GM21423 (cell line): ENCODE data around the gene ACADSB.
A peak's percentile ranks its signal among the peaks of the same experiment; 100 is the strongest.

Source experiments
- ATAC-seq: cut with Tn5 transposase; IDR thresholded peaks from one replicate; pipeline ENCODE4 v1.9.1; 2021; ENCODE audit warnings: mild to moderate bottlenecking, moderate library complexity; ENCODE audit not compliant: unreplicated experiment

The ACADSB gene

GRCh38 chr10:123008355-123009104 is at the start of gene ACADSB, which contains the start of gene IKZF5:
Gene ACADSB, plus strand, starts transcription at chr10:123009006. Its CDS starts 24 bp downstream, at chr10:123009030.
Gene IKZF5, minus strand, starts transcription at chr10:123008795. Its CDS starts 10,170 bp downstream, at chr10:122998625.
- peak; percentile 84 for ATAC-seq

- no peak for ATAC-seq
These were observed 46.4 kb upstream of the ACADSB start for GRCh38 chr10:122962405-122962804.

- no peak for ATAC-seq
These were observed 41.9 kb upstream of the ACADSB start for GRCh38 chr10:122966879-122967278.

- no peak for ATAC-seq
These were observed 40.1 kb upstream of the ACADSB start for GRCh38 chr10:122968698-122969097.

GRCh38 chr10:122974023-122974422 is 34.8 kb upstream of the ACADSB start:
- no peak for ATAC-seq

- no peak for ATAC-seq
These were observed 34.2 kb upstream of the ACADSB start for GRCh38 chr10:122974543-122975064.

GRCh38 chr10:122980209-122981065 is 28.4 kb upstream of the ACADSB start, which contains the start of gene PSTK:
Gene PSTK, plus strand, starts transcription at chr10:122980401. Its CDS starts 79 bp downstream, at chr10:122980480.
- peak; percentile 98 for ATAC-seq

- ATAC-seq: no peak
These were observed 27.7 kb upstream of the ACADSB start for GRCh38 chr10:122981066-122981464.

GRCh38 chr10:122983898-122984297 is 24.9 kb upstream of the ACADSB start:
- no peak for ATAC-seq

- ATAC-seq: no peak
These were observed 24.1 kb upstream of the ACADSB start for GRCh38 chr10:122984708-122985107.

- no peak for ATAC-seq
These were observed 22.5 kb upstream of the ACADSB start for GRCh38 chr10:122986335-122986734.

- no peak for ATAC-seq
These were observed 20.3 kb upstream of the ACADSB start for GRCh38 chr10:122988501-122988900.

- no peak for ATAC-seq
These were observed 18.5 kb upstream of the ACADSB start for GRCh38 chr10:122990278-122990677.

GRCh38 chr10:122992031-122992585 is 16.7 kb upstream of the ACADSB start:
- no peak for ATAC-seq

- no peak for ATAC-seq
These were observed 14.9 kb upstream of the ACADSB start for GRCh38 chr10:122993797-122994336.

- no peak for ATAC-seq
These were observed 12.9 kb upstream of the ACADSB start for GRCh38 chr10:122995936-122996335.

- ATAC-seq: no peak
These were observed 10.9 kb upstream of the ACADSB start for GRCh38 chr10:122997864-122998263.

- no peak for ATAC-seq
These were observed 10.4 kb upstream of the ACADSB start for GRCh38 chr10:122998360-122998917.

GRCh38 chr10:122998934-122999333 is 9.9 kb upstream of the ACADSB start:
- no peak for ATAC-seq

- no peak for ATAC-seq
These were observed 9.5 kb upstream of the ACADSB start for GRCh38 chr10:122999347-122999746.

- no peak for ATAC-seq
These were observed 8.7 kb upstream of the ACADSB start for GRCh38 chr10:123000155-123000554.
